LNCAP (cell line): ENCODE data around the gene CCM2.

Experiments used
- CTCF ChIP-seq: fragments of 450-650 bp; IDR thresholded peaks from 2 replicates; pipeline ENCODE4 v1.5.1; 2017; ENCODE audit warnings: mild to moderate bottlenecking

CCM2 gene

GRCh38 chr7:44971188-44971901 is 28.7 kb upstream of the CCM2 start:
- no peak for TF ChIP-seq CTCF

- no peak for TF ChIP-seq CTCF
Measured at GRCh38 chr7:44971902-44972441, 28.0 kb upstream of the CCM2 start.

GRCh38 chr7:44972562-44972961 is 27.4 kb upstream of the CCM2 start:
- no peak for TF ChIP-seq CTCF

GRCh38 chr7:44973610-44974401 is 26.2 kb upstream of the CCM2 start:
- TF ChIP-seq CTCF, result peak; percentile 28; the same call in 1 of the 2 replicates

- no peak for TF ChIP-seq CTCF
Measured at GRCh38 chr7:44974549-44974948, 25.5 kb upstream of the CCM2 start.

- TF ChIP-seq CTCF, result no peak
Measured at GRCh38 chr7:44975331-44976039, 24.5 kb upstream of the CCM2 start.

GRCh38 chr7:44976040-44976745 is 23.8 kb upstream of the CCM2 start:
- TF ChIP-seq CTCF, result no peak
